OCI-LY7 (cell line): ENCODE measurements around the gene BRSK1.

Source experiments
- CTCF ChIP-seq: fragments of 200-600 bp; sonication (generic); conservative IDR thresholded peaks from 2 replicates; pipeline ENCODE4 v1.5.1; 2014; ENCODE audit warnings: mild to moderate bottlenecking, antibody characterized with exemption, low read length, moderate library complexity, mixed read lengths
- EZH2phosphoT487 ChIP-seq: fragments of 200-600 bp; sonication (generic); IDR thresholded peaks from 2 replicates; pipeline ENCODE4 v1.6.1; 2018; ENCODE audit warnings: low read depth, borderline replicate concordance, mild to moderate bottlenecking, mixed run types, antibody characterized with exemption, low read length, moderate library complexity, mixed read lengths

DNA sequence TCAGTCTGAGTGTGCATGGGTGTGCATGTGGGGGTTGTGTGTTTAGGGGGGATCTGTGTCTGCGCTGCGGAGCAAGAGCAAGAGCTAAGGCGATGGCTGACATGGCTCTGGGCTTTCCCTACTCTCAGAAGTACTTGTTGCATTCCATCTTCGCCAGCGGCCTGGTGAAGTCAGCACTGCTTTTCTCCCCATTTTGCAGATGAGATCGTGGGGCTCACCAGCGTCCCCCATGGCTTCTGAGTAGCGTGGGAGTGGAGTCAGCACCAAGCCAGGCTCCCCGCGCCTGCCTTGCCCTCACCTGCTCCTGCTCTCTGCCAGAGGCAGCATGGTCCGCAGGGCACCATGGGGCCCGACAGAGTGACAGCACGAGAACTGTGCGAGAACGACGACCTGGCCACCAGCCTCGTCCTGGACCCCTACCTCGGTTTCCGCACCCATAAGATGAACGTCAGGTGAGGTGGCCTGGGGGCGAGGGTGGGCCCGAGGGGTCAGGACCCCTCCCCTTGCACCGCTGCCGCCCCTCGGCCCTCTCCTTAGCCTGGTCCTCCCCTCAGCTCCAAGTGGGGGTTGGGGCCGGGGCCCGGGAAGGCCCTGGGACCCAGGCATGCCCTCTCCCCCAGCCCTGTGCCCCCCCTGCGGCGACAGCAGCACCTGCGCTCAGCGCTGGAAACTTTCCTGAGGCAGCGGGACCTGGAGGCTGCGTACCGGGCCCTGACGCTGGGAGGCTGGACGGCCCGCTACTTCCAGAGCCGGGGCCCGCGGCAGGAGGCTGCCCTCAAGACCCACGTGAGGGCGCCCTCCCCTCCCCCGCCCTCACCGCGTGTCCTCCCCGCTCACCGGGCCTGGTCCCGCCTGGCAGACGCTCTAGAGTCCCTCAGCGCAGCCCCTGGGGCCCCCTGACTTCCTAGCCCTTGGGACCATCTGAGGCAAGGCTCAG, 58.1 kb downstream of the BRSK1 start:
- no peak for TF ChIP-seq CTCF
- no peak for TF ChIP-seq EZH2phosphoT487
